ENCODE data around the gene TJP2.

GRCh38 chr9:69214939-69215338 is 40.9 kb downstream of the TJP2 start:
- TF ChIP-seq CTCF (IDR thresholded peaks at IDR 0.05; ENCODE audit: extremely low read depth in 1 of 2, insufficient read depth in 1 of 2, low read depth in 1 of 2, low read length in 2 of 2) = no peak
- TF ChIP-seq POLR2A (IDR thresholded peaks at IDR 0.05; ENCODE audit: low read depth, low read length) = no peak
- no peak for TF ChIP-seq MAX (IDR thresholded peaks at IDR 0.05; ENCODE audit: insufficient read depth, insufficient read length)
- TF ChIP-seq POLR2AphosphoS5 (IDR thresholded peaks at IDR 0.05; ENCODE audit: insufficient read depth, low read depth, low read length) = no peak
- no peak for TF ChIP-seq MYC (IDR thresholded peaks at IDR 0.05; ENCODE audit: low read depth, low read length)

Data from endothelial cell of umbilical vein (primary cell).